Stimulated activated CD8-positive, alpha-beta memory T cell treated with anti-CD3 and anti-CD28 coated beads, Interleukin-4, amount 100 ng/mL, for 4 hours (primary cell): Measurements from ENCODE around the gene PLRG1.

Experiments used
- DNase-seq, 2 donors: peaks; one replicate each; pipeline ENCODE4 v3.0.0-alpha.2; 2020; ENCODE audit warnings: low read depth in 2 of 2, low spot score in 1 of 2

The PLRG1 gene

GRCh38 chr4:154574311-154574710 is 24.1 kb upstream of the PLRG1 start:
- no peak for DNase-seq

DNA sequence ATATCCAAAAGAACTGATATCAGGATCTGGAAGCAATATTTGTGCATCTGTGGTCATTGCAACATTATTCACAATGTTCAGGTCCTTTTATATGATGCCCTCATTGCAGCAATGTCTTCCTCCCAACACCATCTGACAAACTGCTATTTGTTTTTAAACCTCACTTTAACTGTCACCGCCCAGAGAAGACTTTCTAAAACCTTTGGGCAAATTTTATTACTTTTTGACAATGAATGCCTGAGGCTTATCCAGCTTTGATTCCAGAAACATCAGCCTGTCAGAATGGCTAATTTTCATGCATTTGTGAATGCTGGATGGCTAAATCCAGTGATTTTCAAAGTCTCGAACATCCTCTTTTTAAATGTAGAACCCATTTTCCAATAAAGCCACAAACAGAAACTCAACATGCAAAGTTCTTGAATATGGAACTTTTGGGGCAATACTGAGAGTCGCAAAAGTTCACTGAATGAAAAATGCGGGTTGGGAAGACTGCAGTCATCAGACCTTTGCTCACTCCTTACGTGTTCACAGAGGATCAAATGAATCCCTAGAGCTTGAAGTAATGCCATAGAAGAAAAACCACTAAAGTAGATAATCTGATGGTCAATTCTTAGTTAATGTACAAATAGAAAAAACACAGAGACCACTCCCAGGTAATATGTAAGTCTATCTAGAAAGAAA is 23.1 kb upstream of the PLRG1 start:
- DNase-seq, result no peak

DNA sequence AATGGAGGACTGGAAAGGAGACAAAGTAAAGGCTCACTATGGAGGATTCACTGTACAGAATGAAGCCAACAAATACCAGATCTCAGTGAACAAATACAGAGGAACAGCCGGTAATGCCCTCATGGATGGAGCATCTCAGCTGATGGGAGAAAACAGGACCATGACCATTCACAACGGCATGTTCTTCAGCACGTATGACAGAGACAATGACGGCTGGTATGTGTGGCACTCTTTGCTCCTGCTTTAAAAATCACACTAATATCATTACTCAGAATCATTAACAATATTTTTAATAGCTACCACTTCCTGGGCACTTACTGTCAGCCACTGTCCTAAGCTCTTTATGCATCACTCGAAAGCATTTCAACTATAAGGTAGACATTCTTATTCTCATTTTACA is 19.4 kb upstream of the PLRG1 start:
- DNase-seq, result no peak

DNA sequence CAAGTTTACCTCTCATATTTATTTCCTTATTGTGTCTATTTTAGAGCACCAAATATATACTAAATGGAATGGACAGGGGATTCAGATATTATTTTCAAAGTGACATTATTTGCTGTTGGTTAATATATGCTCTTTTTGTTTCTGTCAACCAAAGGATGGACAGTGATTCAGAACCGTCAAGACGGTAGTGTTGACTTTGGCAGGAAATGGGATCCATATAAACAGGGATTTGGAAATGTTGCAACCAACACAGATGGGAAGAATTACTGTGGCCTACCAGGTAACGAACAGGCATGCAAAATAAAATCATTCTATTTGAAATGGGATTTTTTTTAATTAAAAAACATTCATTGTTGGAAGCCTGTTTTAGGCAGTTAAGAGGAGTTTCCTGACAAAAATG is 18.8 kb upstream of the PLRG1 start:
- no peak for DNase-seq

DNA sequence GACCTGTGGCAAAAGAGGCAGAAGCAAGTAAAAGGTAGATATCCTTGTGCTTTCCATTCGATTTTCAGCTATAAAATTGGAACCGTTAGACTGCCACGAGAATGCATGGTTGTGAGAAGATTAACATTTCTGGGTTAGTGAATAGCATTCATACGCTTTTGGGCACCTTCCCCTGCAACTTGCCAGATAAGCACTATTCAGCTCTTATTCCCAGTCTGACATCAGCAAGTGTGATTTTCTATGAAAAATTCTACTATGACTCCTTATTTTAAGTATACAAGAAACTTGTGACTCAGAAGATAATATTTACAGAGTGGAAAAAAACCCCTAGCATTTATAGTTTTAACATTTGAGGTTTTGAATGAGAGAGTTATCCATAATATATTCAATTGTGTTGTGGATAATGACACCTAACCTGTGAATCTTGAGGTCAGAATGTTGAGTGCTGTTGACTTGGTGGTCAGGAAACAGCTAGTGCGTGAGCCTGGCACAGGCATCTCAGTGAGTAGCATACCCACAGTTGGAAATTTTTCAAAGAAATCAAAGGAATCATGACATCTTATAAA is 16.5 kb upstream of the PLRG1 start:
- no peak for DNase-seq

- no peak for DNase-seq
Observed at GRCh38 chr4:154565704-154566103, 15.5 kb upstream of the PLRG1 start.

DNA sequence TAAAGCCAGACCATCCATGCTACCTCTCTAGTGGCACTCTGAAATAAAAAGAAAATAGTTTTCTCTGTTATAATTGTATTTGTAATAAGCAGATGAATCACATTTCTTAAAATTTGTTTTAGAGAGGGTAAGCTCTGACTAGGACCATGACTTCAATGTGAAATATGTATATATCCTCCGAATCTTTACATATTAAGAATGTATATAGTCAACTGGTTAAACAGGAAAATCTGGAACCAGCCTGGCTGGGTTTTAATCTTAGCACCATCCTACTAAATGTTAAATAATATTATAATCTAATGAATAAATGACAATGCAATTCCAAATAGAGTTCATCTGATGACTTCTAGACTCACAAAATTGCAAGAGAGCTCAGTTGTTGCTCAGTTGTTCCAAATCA is 14.1 kb upstream of the PLRG1 start:
- no peak for DNase-seq

- no peak for DNase-seq
Observed at GRCh38 chr4:154562697-154563254, 12.6 kb upstream of the PLRG1 start, which contains the start of gene FGB. Gene FGB (plus strand): TSS chr4:154563011. CDS start chr4:154563019, 8 bp downstream.

DNA sequence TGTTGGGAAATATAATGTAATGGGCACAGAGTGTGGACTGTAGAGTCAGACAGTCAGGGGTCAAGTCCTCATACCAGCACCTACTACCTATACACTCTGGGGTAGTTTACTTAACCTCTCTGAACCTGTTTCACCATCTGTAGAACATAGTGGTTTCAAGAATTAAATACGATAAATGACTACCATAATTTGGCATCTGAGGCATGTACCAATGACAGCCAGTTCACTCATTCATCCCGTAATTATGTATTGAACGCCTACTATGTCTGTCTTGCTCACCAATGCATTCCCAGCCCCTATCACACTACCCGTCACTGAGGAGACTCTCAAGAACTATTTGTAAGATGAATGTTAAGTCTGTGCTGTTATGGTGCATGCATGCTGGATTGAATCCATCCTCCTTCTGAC is 10.6 kb upstream of the PLRG1 start:
- no peak for DNase-seq

- DNase-seq, result no peak
Observed at GRCh38 chr4:154560419-154560801, 10.2 kb upstream of the PLRG1 start.

GRCh38 chr4:154559494-154560418 is 9.6 kb upstream of the PLRG1 start:
- no peak for DNase-seq

GRCh38 chr4:154559141-154559493 is 8.9 kb upstream of the PLRG1 start:
- no peak for DNase-seq

DNA sequence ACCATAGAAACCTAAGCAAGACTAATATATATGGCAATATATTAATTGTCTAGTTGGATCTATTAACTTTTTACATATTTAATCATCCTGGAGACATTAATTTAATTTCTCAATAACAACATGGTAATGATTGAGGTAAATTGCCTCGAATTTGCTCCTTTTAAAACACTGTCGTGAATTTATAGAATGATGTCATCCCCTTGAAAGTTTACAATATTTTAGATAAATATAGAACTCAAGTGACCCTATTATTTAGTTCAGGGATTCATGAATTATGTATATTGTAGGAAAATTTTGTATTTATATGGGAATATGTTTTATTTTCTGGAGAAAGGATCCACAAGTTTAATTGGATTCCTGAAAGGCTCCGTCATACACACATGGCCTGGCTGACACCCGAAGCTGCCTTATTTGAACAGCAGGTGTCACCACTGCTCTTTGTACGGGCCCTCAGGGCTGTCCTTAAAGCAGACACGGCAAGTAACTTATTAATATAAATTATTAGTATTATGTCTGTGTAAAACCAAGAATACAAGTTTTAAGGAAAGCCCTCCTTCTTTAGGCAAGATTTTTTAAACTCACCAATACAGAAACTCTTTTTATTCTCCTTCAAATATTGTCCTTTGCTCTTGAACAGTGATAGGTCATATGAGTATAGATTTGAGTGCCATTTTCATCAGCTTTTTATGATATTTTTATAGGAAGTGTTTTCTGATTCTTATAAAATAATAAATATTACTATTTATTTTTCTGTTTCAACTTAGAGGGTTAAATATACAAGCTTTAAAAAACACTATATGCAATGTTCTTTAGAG is 1.9 kb upstream of the PLRG1 start:
- peak; percentile 34 to 44 for DNase-seq

DNA sequence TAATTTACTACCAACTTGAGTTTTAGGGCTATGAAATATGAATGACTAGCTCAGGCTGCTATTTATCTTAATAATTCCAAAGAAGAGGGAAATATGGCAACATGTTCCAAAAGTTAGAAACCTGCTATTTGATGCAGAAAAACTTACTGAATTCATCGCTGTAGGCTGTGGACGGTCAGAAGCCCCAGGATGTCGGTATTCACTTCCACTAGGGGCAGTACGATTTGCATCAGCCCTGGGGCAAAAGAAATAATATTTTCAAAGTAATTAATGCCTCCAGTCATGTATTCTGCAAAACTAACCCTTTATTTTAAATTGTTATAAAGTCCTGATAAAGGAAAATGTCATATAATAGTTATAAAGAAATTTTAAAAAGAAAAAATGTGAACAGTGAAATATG is 4.5 kb downstream of the PLRG1 start:
- no peak for DNase-seq

DNA sequence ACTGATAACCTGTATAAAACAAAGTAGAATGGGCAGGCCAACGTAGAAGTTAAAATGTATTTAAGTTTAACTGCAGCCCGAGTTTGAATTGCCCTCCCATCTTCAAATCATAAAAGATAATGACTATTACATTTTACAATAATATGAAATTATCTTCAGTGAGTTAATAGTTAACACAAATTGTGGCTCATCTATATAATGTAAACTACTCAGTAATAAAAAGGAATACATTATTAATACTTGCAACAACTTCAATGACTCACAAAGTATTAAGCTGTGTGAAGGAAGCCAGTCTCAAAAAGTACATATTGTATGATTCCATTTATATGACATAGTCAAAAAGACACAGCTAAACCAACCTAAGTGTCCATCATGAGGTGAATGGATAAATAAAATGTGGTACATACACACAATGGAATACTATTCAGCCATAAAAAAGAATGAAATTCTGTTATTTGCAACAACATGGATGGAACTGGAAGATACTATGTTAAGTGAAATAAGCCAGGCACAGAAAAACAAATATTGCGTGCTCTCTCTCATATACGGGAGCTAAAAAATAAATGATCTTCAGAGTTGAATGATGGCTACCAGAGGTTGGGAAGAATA is 7.8 kb downstream of the PLRG1 start:
- DNase-seq, result no peak

- DNase-seq, result no peak
Observed at GRCh38 chr4:154534296-154534695, 15.9 kb downstream of the PLRG1 start.

GRCh38 chr4:154529728-154530519 is 20.3 kb downstream of the PLRG1 start:
- no peak for DNase-seq

DNA sequence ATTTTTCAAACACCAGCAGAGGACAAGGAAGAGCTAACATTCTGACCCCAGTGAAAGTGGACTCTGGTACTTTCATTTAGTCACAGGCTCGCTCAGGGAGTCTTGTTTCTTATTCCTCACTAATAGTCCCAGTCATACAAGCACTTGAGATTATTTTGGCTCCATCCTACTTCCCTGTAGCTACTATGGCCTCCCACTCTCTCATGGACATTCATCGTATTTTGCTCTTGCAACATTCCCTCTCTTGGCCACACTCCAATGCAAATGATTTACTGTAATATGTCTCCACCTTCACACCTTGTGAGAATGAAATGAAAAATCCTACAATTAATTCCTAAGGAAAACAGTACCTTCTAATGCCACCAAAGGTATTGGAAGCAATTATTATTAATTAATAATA is 21.3 kb downstream of the PLRG1 start:
- DNase-seq, result no peak

DNA sequence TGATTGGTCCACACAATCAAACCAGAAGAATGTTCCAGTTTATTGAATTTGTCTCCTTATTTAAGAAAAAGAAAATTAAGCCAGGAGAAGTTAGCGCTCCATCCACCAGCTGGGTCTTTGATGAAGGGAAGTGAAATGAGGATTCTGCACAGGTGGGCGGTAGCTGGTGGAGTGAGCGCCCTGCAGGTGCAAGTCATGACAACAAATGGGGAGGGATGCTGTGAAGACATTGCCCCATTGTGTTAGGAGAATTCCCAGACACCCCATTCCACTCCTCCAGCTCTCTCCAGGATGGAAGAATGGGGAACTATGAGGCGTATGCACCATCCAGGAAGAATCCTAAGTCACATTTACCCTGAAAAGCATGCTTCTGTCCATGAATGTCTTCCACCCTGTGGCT is 22.9 kb downstream of the PLRG1 start:
- no peak for DNase-seq

DNA sequence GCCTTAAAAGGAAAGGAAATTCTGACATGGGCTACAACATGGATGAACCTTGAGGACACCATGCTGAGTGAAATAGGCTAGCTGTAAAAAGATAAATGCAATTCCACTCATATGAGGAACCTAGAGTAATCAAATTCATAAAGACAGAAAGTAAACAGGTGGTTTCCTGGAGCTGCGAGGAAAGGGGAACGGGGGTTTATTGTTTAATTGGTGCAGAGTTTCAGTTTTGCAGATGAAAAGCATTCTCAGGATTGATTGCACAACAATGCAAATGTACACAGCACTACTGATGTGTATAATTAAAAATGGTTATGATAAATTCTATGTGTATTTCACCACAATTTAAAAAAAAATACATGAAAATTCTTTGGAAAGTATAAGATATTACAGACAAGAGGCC is 24.0 kb downstream of the PLRG1 start:
- no peak for DNase-seq
